Panc1 (cell line): ENCODE results near the gene RGS6. TPM values are rescaled to one million over a fixed set of nuclear protein-coding genes. Genes with fewer than 3 reads are reported as not detected.

Experiments used
- ATAC-seq: fragments of 200-7000 bp; cut with Tn5 transposase; 2 replicates; pipeline ENCODE4 v1.9.1; 2020; ENCODE audit warnings: mild to moderate bottlenecking, moderate library complexity
- BruUV-seq: library from RNA; stranded (reverse); fragments of 400-500 nt; replicated peaks from 2 replicates; lab custom pipeline; 2021; lab: Mats Ljungman, UMichigan
- CTCF ChIA-PET: fragments of 300-600 bp; sonication (Branson Sonifier 250); formaldehyde crosslinking; loops from one replicate; lab custom pipeline; 2022; ENCODE audit warnings: antibody characterized with exemption; lab: Charles Lee
- POLR2A ChIA-PET: fragments of 300-600 bp; sonication (Branson Sonifier 250); formaldehyde crosslinking; loops from one replicate; lab custom pipeline; 2022; ENCODE audit warnings: antibody characterized with exemption; lab: Charles Lee
- DNase-seq: peaks from one replicate; pipeline ENCODE4 v3.0.0-alpha.2; 2010; ENCODE audit warnings: low read depth, low spot score
- H3K27ac ChIP-seq: 2 replicates; pipeline ENCODE4 v1.5.1; 2011; ENCODE audit warnings: mild to moderate bottlenecking, low read length, inconsistent platforms
- H3K27me3 ChIP-seq: fragments of 200-500 bp; sonication (Bioruptor generic); 2 replicates; pipeline ENCODE4 v1.6.0; 2014; ENCODE audit warnings: low read length, inconsistent platforms; ENCODE audit not compliant: control insufficient read depth, insufficient read depth
- H3K36me3 ChIP-seq: fragments of 200-500 bp; sonication (Bioruptor generic); 2 replicates; pipeline ENCODE4 v1.5.1; 2014; ENCODE audit warnings: inconsistent platforms, mild to moderate bottlenecking, low read length, moderate library complexity; ENCODE audit not compliant: control insufficient read depth, insufficient read depth
- H3K4me1 ChIP-seq: 2 replicates; pipeline ENCODE4 v1.5.1; 2011; ENCODE audit warnings: inconsistent platforms, mild to moderate bottlenecking, low read length, moderate library complexity; ENCODE audit not compliant: control insufficient read depth, insufficient read depth
- H3K4me3 ChIP-seq, 2 experiments: 2 replicates each; pipeline ENCODE4 v1.5.1; 2011 to 2012; ENCODE audit warnings: low read depth in 2 of 2, low read length in 2 of 2, mild to moderate bottlenecking in 2 of 2, inconsistent platforms in 1 of 2, moderate library complexity in 1 of 2
- H3K9me3 ChIP-seq: fragments of 200-500 bp; sonication (Bioruptor generic); 2 replicates; pipeline ENCODE4 v1.5.1; 2014; ENCODE audit warnings: low read depth, mild to moderate bottlenecking, inconsistent platforms, low read length, moderate library complexity; ENCODE audit not compliant: control insufficient read depth, insufficient read depth
- POLR2AphosphoS5 ChIP-seq: IDR thresholded peaks from 2 replicates; pipeline ENCODE4 v1.6.1; 2012; ENCODE audit warnings: mild to moderate bottlenecking, low read depth, low read length, moderate library complexity
- REST ChIP-seq, 2 experiments: IDR thresholded peaks; 2 replicates each; pipeline ENCODE4 v1.6.1; 2011 to 2012; ENCODE audit warnings: low read depth in 2 of 2, control low read depth in 1 of 2, low read length in 1 of 2, mild to moderate bottlenecking in 1 of 2, moderate library complexity in 1 of 2; ENCODE audit not compliant: insufficient read depth in 1 of 2
- SIN3A ChIP-seq: IDR thresholded peaks from 2 replicates; pipeline ENCODE4 v1.6.1; 2012; ENCODE audit warnings: low read depth, mild to moderate bottlenecking, low read length, moderate library complexity, borderline replicate concordance; ENCODE audit not compliant: insufficient read depth
- TCF7L2 ChIP-seq: IDR thresholded peaks from 2 replicates; pipeline ENCODE4 v1.6.1; 2011; ENCODE audit warnings: mild to moderate bottlenecking, low read depth, low read length, inconsistent platforms
- in situ Hi-C: cut with HindIII; loops from 2 replicates; pipeline ENCODE4 v1.10.0; 2016; ENCODE audit warnings: low sequenced_read_pairs, low pct_unique_long_range_greater_than_20kb
- intact Hi-C: fragments of 100-400 bp; cut with micrococcal nuclease; formaldehyde crosslinking; loops from one replicate; pipeline ENCODE4 v1.10.0; 2022; ENCODE audit not compliant: unreplicated experiment
- total RNA-seq: library from RNA; stranded (reverse); gene quantifications from one replicate; pipeline ENCODE4 v1.2.1, GENCODE V29; 2021; ENCODE audit not compliant: unreplicated experiment

The RGS6 gene
- total RNA-seq, 1 experiment from 2014 or later = not detected

GRCh38 chr14:71988939-71989338 lies 56.7 kb downstream of the RGS6 start:
- Histone ChIP-seq H3K4me3 (no peak overlapping the region), H3K27me3 (no peaks in the 10 kb centered on the region), H3K36me3 (no peaks in the 10 kb centered on the region), H3K27ac (no peak overlapping the region), H3K9me3 (no peaks in the 10 kb centered on the region), H3K4me1 (no peaks in the 10 kb centered on the region)
- intact Hi-C loops (no loop called here), in situ Hi-C loops (no loop called here)
- no TSS peak for BruUV-seq
- TF ChIP-seq SIN3A (no peak), REST (IDR thresholded peaks at IDR 0.05; ENCODE audit: insufficient read depth in 1 of 2, low read depth in 2 of 2, low read length in 1 of 2) (no peak), TCF7L2 (no peak), POLR2AphosphoS5 (no peak)
- ChIA-PET POLR2A (no interaction called here), CTCF (no interaction called here)
- ATAC-seq = no peak
- no peak for DNase-seq

DNA sequence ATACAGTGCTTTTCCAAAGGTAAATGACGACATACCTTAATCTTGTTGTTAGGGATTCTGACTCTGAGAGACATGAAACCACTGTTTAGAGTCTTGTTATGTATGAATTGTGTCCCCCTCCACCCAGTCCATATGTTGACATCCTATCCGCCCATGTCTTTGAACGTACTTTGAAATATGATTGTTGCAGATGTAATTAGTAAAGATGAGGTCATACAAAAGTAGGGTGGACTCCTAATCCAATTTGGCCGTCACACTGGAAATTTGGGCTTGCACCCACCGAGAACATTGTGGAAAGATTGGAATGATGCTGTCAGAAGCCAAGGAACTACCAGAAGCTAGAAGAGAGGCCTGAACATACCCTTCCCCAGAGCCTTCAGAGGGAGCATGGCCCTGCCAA lies 62.2 kb downstream of the RGS6 start:
- H3K9me3 ChIP-seq = no peaks in the 10 kb centered on the region
- ATAC-seq = no peak
- no peak overlapping the region for H3K27ac ChIP-seq
- DNase-seq = no peak
- no peaks in the 10 kb centered on the region for H3K4me1 ChIP-seq
- in situ Hi-C loops (no loop called here), intact Hi-C loops (no loop called here)
- H3K4me3 ChIP-seq = no peak overlapping the region
- H3K36me3 ChIP-seq = no peaks in the 10 kb centered on the region
- ChIA-PET CTCF (no interaction called here), POLR2A (no interaction called here)
- no TSS peak for BruUV-seq
- TF ChIP-seq REST (IDR thresholded peaks at IDR 0.05; ENCODE audit: insufficient read depth in 1 of 2, low read depth in 2 of 2, low read length in 1 of 2) (no peak), SIN3A (no peak), POLR2AphosphoS5 (no peak)
- H3K27me3 ChIP-seq = no peaks in the 10 kb centered on the region

DNA sequence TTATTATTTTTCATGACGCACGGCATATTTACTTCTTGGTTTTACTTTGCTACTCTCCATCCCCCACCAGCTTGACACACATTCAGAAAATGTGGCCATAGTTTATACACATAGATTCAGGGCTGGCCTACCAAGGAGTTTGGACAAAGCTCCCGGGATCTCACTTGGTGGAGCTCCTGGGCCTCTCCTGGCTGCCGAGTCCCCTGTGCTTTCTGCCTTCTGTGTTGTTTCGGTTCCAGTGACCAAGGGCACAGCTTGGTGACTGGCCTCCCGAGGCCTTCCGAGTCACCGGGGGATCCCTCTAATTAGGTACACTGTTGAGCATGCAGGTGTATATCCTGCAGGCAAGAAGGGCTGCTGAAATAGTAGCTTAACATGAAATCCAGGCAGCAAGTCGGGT lies 63.5 kb downstream of the RGS6 start:
- intact Hi-C loops (no loop called here), in situ Hi-C loops (no loop called here)
- no peak overlapping the region for H3K4me3 ChIP-seq
- no peaks in the 10 kb centered on the region for H3K36me3 ChIP-seq
- ATAC-seq = no peak
- ChIA-PET CTCF (no interaction called here), POLR2A (no interaction called here)
- BruUV-seq = no TSS peak
- no peak for TF ChIP-seq REST (IDR thresholded peaks at IDR 0.05; ENCODE audit: insufficient read depth in 1 of 2, low read depth in 2 of 2, low read length in 1 of 2)
- H3K27ac ChIP-seq = no peak overlapping the region
- no peak for DNase-seq
- H3K27me3 ChIP-seq = no peaks in the 10 kb centered on the region
- no peaks in the 10 kb centered on the region for H3K9me3 ChIP-seq
- H3K4me1 ChIP-seq = no peaks in the 10 kb centered on the region
